Thyroid gland (tissue), 4 donors: ENCODE measurements around the gene DUS1L.

ENCODE experiments used
- CTCF ChIP-seq, 6 experiments: fragments of 200-600 bp in 3 of 6; fragments of 450-650 bp in 3 of 6; sonication (generic) in 3 of 6; IDR thresholded peaks; one replicate each; pipeline ENCODE4 v1.5.1; 2016 to 2019; ENCODE audit warnings: antibody characterized with exemption in 6 of 6, mild to moderate bottlenecking in 2 of 6, inconsistent platforms in 1 of 6, moderate library complexity in 1 of 6
- POLR2A ChIP-seq, 2 donors: fragments of 450-650 bp; IDR thresholded peaks; one replicate each; pipeline ENCODE4 v1.6.1; 2017; ENCODE audit warnings: antibody characterized with exemption in 2 of 2, mild to moderate bottlenecking in 2 of 2, moderate library complexity in 1 of 2

GRCh38 chr17:82021900-82022309, 43.7 kb downstream of the DUS1L start:
- TF ChIP-seq POLR2A (IDR thresholded peaks at IDR 0.05) = no peak
- no peak for TF ChIP-seq CTCF (IDR thresholded peaks at IDR 0.05)
